NOMO-1 (cell line): ENCODE data around the gene ERP27.

Experiments used
- DNase-seq, 2 experiments: peaks; one replicate each; lab custom pipeline; 2025; ENCODE audit not compliant: unreplicated experiment in 2 of 2; lab: John Stamatoyannopoulos, UW

ERP27 gene

GRCh38 chr12:14876833-14877232 lies 61.5 kb downstream of the ERP27 start:
- no peak for DNase-seq

- no peak for DNase-seq
These were observed 63.5 kb downstream of the ERP27 start for GRCh38 chr12:14874882-14875281.

- DNase-seq, result peak in 1 of 2 experiments; percentile 40
These were observed 64.7 kb downstream of the ERP27 start for GRCh38 chr12:14873440-14874185.

GRCh38 chr12:14871886-14872285 lies 66.5 kb downstream of the ERP27 start:
- DNase-seq, result no peak

- DNase-seq, result no peak
These were observed 67.1 kb downstream of the ERP27 start for GRCh38 chr12:14871247-14871646.

- DNase-seq, result no peak
These were observed 69.3 kb downstream of the ERP27 start for GRCh38 chr12:14868916-14869506.
